HG02588 (cell line): ENCODE results near the gene IBA57.

Experiments
- ATAC-seq: cut with Tn5 transposase; IDR thresholded peaks from one replicate; pipeline ENCODE4 v1.9.1; 2021; ENCODE audit warnings: mild to moderate bottlenecking, moderate library complexity; ENCODE audit not compliant: unreplicated experiment

The IBA57 gene

DNA sequence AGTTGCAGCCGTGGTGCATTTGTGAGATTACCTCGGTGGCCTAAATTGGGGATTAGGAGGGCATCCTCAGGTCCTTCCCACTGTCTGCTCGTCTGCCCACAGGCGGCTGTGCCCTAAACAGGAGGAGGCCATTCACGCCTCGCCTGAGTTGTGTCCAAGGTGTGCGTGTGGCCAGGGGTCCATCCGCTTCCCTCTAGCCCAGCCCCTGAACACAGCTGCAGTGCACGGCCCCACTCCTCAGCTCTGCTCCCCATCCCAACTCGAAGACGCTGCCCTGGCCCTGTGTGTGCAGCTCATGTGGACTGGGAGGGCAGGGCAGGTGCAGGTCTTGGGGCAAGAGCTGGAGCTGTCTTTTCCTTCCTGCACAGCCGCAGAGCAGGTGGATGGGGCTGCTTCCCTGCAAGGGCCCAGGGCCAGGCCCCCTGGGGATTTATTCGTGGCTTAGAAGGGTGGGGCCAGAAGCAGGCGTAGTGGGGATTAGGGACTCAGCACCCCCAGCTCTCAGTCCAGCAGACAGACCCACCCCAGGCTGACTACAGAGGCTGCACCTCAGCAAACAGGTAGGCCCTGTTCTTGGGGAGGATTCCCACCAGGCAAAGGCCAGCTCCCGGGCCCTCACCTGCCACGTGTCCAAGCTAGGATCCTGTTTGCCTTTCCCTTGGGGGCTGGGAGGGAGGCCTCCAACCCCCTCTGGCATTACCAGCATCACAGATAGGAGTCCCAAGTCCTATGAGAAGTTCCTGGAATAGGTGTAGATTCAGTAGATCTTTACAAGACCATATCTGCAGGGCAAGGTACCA lies 21.2 kb upstream of the IBA57 start:
- ATAC-seq, result no peak

DNA sequence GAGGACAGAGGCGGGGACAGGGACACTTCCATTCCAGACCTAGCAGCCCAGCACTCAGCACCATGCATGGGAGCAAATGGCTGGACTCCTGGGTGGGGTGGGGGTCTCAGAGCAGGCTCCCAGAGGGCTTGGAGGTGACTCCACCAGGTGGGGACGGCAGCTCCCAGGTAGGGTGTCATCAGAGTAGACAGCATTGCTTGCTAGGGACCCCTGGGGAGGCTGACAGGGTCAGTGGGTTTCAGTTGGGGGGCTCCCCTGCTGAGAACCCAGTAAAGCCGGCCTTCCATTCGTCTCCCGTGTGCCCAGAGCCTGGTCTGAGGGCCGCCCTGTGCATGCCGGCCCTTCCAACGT lies 20.6 kb upstream of the IBA57 start:
- ATAC-seq, result no peak

DNA sequence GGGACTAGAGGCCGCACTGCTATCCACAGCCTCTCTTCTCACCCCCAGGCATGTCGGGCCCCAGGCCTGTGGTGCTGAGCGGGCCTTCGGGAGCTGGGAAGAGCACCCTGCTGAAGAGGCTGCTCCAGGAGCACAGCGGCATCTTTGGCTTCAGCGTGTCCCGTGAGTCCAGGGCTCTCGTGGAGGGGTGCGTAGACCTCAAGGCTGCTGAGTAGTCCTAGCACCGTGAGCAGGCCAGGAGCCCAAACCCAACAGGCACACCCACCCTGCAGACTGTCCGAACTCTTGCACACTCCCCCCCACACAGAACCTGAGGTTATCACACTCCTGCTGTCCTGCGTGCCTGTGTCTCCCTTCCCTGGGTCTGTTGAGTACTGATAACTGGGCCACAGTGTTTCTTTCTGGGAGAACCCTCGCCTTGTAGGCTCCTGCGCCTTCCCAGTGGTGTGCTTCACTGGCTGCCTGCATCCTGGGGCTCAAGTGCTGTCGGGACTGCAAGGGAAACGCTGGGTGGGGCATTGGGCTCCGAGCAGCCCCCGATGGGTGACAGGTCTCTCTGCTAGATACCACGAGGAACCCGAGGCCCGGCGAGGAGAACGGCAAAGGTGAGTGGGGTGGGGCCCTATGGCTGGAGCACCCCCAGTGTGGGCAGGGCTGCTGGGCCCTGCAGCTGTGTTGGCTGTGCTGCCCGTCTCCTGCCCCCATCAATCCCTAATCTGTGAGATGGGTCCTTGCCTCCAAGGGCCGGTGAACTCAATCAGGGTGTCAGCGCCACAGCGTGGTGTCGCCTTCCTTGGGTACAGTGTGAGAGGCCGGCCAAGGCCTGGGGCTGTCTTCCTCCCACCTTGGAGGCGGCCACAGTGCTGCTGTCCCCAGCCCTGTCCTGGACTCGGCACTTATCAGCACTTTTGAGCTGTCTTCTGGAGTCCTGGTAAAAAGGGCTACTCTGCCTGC lies 19.9 kb upstream of the IBA57 start:
- ATAC-seq, result no peak

DNA sequence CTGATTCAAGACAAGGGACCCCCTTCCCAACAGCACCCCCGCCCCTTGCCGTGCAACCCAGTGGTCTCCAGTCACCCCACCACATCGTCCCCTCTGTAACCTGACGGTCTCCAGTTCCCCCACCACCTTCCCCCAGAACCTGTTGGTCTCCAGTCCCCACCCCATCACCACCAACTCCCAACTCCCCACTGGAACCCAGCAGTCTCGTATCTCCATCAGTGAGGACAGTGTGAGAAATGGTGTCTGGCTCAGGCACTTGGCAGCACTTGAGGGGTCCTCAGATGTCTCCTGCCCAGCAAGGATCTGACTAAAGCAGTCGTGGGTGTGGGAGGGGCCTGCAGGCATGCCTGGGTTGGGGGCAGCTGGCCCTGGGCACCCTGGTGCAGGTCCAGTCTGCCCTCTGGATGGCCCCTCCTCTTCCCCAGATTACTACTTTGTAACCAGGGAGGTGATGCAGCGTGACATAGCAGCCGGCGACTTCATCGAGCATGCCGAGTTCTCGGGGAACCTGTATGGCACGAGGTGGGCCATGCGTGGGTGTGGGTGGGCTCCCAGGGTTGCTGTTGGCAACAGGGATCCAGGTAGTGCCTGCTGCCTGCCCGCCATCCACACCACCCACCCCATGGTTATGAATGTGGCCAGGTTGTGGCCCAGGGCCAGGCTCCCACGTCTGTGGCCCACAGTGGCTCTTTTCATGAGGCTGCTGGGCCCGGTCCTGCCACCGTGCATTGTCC lies 19.0 kb upstream of the IBA57 start:
- ATAC-seq, result no peak

DNA sequence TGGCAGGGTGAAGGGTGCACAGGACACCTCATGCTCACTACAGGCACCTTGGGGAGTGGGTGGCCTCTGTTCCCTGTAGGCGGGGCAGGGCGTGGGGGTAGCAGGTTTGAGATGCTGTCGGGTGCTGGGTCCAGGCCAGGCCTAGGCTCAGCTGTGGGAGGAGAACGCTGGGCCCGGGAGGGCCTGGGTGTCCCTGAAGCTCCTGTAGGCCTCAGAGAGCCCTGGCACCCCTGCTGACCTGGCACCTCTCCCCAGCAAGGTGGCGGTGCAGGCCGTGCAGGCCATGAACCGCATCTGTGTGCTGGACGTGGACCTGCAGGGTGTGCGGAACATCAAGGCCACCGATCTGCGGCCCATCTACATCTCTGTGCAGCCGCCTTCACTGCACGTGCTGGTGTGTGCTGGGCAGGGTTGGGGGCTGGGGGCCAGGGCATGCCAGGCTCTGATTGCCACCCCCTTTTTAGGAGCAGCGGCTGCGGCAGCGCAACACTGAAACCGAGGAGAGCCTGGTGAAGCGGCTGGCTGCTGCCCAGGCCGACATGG lies 18.4 kb upstream of the IBA57 start:
- no peak for ATAC-seq

- no peak for ATAC-seq
These were observed 17.8 kb upstream of the IBA57 start for GRCh38 chr1:228147768-228148167.

DNA sequence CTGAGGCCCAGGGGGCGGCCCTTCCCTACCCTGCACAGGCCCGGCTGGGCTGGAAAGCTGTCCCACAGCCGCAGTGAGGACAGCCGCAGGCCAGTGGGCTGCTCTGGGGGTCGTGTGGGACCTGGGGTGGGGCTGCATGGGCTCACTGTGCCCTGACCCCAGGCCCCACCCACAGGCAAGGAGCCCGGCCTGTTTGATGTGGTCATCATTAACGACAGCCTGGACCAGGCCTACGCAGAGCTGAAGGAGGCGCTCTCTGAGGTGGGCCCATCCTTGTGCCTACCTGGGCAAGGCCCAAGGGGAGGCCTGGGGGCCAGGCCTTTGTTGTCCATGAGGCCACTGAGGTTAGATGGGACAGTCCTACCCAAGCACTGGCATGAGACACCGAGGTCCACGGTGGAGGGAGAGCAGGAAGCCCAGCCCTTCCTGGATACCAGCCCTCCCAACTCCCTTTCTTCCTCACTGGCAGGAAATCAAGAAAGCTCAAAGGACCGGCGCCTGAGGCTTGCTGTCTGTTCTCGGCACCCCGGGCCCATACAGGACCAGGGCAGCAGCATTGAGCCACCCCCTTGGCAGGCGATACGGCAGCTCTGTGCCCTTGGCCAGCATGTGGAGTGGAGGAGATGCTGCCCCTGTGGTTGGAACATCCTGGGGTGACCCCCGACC lies 17.3 kb upstream of the IBA57 start:
- no peak for ATAC-seq

DNA sequence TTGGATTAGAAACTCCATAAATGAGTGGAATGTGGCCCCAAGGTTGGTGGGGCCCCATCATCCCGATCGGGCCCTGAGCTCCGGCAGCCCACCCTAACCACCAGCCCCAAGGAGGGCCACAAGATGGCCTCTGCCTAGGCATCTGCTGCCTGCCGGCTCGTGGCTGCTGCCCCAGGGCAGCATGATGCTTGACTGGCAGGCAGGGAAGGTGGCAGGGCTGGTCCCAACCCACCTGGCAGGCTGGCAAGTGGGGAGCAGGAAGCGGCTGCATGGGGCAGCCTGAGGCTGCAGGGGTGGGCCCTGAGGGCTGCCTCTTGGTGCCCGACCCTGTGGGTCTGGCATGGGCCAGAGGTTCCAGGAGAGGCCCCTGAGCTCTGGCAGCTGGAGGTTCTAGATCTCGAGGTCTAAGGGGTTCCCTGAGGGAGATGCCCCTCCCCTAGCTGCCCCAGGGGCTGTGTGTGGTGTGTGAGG lies 16.6 kb upstream of the IBA57 start:
- ATAC-seq, result no peak

DNA sequence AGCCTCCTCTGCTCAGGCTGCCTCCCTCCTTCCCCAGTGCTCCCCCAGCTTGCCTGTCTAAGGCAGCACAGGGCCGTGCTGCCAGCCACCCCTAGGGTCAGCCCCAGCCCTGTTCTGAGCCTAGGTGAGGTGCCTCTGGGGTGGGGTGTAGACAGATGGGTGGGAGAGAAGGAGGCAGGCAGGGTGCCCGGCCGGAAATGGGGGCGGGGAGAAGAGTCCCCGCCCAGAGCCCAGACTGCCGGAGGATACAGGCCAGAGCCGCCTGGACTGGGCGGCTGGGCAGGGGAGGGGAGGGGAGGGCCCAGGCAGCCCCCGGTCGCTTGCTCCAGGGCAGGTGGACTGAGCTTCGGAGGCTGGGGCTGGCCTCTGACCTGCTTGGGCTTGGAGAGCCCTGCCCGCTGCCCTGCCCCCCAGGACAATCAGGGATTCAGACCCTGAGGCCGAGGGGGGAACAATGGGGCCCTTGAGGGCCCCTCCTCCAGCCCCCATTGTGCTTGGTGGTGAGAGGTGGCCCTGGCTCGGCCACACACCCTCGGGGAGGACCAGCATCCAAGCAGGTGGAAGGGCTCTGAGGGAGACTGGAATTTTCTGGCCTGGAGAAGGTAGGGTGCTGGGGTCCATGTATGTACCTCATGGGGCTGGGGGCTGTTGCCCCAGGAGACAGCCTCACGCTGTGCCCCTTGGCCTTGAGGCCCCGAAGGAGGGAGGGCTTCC lies 16.0 kb upstream of the IBA57 start, which contains the start of gene GJC2:
Gene GJC2, plus strand, starts transcription at position 525 of the 714 bp plus-strand sequence. CDS start 7,829 bp downstream, outside the sequence.
- ATAC-seq, result no peak

DNA sequence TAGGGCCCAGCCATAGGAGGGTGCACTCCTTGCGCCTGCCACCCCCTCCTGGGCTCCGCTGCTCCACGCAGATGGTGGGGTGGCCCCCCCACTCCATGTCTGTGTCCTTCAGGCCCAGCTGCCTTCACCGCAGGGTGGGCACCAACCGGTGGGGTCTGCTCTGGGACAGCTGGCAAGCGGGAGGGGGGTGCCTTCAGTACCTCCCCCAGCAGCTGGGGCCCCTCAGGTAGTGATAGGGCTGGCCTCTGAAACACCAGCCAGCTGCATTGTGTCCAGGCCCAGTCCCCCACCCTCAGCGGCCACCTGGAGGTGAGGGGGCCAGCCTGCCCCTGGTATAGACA lies 15.5 kb upstream of the IBA57 start:
- no peak for ATAC-seq

DNA sequence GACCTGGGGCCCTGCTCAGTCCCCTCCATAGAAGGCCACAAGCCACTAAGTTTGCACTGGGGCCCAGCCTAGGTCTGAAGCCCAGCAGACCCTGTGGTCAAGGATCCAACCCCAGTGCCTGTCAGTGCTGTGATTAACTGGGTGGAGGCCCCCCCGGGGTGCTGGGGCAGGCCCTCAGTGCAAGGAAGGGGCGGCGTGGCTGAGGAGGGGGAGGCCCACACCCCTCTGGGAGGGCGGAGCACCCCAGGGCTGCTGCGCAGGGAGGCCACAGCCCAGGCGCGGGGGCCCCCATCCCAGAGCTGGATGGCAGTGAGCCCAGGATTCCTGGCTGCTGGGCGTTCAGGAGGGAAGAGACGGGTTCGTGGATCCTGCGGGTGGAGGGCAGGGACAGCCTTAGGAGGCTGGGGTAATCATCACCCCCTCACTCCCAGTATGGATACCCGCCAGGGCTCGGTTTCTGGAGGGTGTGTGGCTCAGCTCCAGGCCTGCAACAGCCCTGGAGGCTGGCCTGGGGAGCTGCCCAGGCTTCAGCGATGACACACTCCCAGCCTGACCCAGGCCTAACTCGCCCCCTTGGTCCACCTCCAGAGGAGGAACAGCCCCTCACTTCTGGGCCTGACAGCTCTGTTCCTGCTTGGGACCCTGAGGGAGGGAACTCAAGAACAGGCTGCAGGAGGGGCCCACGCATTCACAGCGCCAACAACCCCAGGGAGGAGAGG lies 15.0 kb upstream of the IBA57 start:
- no peak for ATAC-seq

DNA sequence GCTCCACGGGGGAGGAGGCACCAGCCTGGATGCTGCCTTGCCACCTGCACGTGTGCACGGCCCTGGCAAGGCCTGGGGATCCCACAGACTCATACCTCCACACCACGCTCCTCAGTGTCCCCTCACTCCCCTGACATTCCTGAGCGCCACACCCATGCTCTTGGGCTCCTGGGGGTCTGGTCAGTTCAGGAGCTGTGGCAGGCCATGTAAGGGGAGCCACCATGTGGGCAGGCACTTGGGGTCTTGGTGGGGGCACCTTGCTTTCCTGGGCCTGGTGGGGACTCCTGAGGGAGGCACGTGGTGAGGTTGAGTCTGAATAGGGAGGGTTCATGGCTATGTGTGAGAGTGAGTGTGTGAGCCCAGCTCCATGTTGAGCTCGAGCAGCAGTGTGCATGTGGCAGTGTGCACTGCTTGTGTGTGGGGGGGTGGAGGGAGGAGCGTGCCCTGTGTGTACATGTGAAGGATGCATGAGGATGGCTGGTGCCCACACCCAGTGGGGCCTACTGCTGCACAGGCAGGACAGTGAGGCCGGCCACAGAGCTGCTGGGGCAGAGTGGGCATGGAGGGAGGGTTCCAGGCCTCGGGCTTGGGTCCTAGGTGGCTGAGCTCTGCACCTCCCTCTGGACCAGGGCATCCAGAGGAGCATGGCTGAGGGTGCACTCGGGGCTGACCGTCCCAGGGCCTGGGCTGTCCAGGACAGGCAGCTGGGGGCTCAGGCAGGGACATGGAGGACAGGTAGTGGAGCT lies 14.3 kb upstream of the IBA57 start:
- no peak for ATAC-seq

DNA sequence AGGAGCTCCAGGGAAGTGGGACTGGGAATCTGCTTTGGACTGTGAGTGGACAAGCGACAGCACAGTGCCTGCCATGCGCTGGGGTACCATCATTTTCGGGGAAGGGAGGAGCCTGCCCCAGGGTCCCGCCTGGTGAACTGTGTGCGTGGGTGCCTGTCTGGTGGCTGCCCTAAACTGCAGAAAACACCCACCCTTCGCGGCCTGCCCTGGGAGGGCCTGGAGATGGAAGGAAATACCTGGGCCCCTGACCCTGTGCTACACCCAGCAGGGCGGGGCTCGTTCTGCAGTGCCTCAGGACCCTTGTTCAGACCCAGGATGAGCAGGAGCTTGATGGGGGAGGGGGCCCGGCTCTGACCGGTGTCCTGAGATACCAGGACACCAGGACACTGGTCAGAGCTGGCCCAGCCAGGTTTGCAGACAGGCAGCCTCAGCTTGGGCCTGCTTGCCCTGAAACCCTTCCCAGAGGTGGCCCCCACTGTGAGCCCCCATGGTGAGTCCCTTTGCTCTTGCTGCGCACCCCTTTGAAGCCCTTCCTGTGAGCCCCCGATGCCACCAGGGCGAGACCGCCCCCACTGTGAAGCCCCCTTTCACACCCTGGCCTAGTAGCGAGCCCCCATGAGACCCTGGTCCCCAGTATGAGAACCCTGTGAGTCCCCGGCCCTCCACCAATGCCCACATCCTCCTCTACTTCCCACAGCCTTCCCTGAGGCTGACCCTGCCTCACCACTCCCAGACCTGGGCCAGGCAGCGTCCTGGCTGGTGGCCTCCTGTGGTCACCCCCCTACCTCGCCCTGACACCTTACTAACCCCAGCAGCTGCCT lies 13.3 kb upstream of the IBA57 start:
- no peak for ATAC-seq

DNA sequence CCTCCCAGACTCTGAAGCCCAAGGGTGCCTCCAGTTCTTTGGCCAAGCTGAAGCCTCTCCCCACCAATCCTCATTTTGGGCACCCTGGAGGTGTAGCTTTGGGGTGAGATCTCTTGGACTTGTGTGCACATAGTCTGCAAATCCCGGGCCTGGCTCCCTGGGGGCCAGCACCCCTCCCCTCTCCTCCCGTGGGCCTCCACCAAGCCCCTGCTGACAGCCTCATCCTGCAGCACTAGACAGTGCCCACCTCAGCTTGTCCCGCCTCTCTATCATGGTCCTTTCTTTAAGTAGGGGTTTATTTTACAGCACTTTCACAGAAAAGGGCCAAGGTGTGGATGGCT lies 12.7 kb upstream of the IBA57 start:
- no peak for ATAC-seq

GRCh38 chr1:228154021-228154669 lies 11.5 kb upstream of the IBA57 start:
- ATAC-seq, result no peak

DNA sequence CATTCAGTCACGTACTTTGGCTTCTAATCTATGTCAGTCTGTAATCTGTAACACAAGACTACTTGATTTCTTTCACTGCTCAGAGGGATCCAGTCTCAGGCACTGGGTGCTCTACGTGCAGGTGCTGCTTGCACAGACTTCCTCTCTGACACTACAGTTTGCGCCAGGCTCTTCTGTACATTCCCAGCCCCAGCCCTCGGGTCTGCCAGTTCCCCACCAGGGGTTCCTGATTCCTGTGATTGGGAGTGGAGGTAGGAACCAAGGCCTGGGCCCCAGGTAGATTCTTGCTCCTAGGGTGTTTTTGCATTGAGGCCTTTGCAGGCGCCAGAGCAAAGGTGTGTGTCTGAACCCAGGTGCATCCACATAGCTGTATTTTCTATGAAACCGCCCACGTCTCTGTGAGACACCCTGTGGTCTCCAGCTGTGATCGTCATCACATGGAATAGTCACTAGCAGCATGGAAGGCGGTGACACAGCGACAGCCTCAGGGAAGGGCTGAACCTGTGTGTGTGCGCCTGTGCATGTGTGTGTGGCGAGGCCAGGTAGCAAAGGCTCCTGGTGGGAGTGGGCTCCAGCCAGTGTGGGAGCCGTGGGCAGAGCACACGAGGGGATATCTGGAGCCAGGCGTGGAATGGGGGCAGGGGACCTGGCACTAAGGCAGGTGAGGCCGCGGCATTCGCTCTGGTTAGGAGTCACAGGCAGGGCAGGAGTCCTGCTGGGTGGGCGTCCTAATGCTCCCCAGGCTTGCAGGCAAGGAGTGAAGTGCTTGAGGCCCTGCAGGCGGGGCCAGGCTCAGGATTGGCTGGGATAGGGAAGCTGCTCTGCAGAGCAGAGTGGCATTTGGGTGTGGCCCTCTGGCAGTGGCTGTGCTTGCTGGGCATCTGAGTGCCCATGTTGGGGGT lies 10.7 kb upstream of the IBA57 start:
- no peak for ATAC-seq
